Upper lobe of right lung (tissue), 1 donor: Measurements from ENCODE around the gene INCA1. TPM values are rescaled to one million over a fixed set of nuclear protein-coding genes. Genes with fewer than 3 reads are reported as not detected.
A peak's percentile ranks its signal among the peaks of the same experiment; 100 is the strongest.

Source experiments
- ATAC-seq: fragments of 200-7000 bp; cut with Tn5 transposase; one replicate; pipeline ENCODE4 v1.9.1; 2020; ENCODE audit warnings: mild to moderate bottlenecking, moderate library complexity
- DNase-seq: peaks from one replicate; pipeline ENCODE4 v3.0.0-alpha.2; 2020
- H3K27ac ChIP-seq: fragments of 200-600 bp; one replicate; pipeline ENCODE4 v1.8.0; 2022
- H3K27me3 ChIP-seq: fragments of 200-600 bp; one replicate; pipeline ENCODE4 v1.8.0; 2022; ENCODE audit warnings: mild to moderate bottlenecking
- H3K36me3 ChIP-seq: fragments of 200-600 bp; one replicate; pipeline ENCODE4 v1.8.0; 2022
- H3K4me1 ChIP-seq: fragments of 200-600 bp; one replicate; pipeline ENCODE4 v1.8.0; 2022
- H3K4me3 ChIP-seq: fragments of 200-600 bp; one replicate; pipeline ENCODE4 v1.8.0; 2022; ENCODE audit warnings: mild to moderate bottlenecking
- H3K9me3 ChIP-seq: fragments of 200-600 bp; one replicate; pipeline ENCODE4 v1.8.0; 2022
- intact Hi-C: fragments of 100-400 bp; cut with DNase I; formaldehyde crosslinking; loops from one replicate; pipeline ENCODE4 v1.11.0; 2022
- total RNA-seq: library from RNA; stranded (reverse); fragmentation: NEBNext Ultra II Directional; extraction: Animal tissue kit (Norgen Biotek cat#: 25700); gene quantifications from one replicate; pipeline ENCODE4 v1.2.1, GENCODE V29; 2021
- TF ChIP-seq, protein P1 (sequence below): fragments of 200-600 bp; IDR thresholded peaks from one replicate; pipeline ENCODE4 v1.8.0; 2022; ENCODE audit warnings: antibody characterized with exemption
- donor health status: DM: no; HTN: yes; CAD: no; lungs with severe emphysema.

Gene INCA1
- total RNA-seq, 1 donor from 2014 or later, result 4.5 TPM

DNA sequence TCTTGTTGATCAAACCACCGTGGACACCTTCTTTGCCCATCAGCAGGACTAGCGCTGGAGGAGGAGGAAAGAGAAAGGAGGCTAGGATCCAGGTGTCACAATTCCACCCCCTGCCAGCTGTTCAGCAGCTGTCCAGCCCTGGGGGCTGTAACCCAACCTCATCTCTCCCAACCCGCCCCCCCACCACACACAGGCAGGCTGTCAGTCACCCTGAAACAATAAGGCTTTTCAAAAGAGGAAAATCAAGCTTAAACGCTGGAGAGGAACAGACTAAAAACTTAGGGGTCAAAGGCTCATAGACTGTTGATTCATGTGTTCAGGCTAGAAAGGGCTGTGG, 51.4 kb downstream of the INCA1 start:
- Histone ChIP-seq H3K27me3 (no peaks in the 10 kb centered on the region), H3K4me1 (peaks cover 66% of the 10 kb centered on the region), H3K4me3 (peak overlapping the region; percentile 99), H3K9me3 (no peaks in the 10 kb centered on the region), H3K36me3 (peaks cover 49% of the 10 kb centered on the region), H3K27ac (peak overlapping the region; percentile 97)
- intact Hi-C loops, result no loop called here
- no peak for ATAC-seq
- no peak for DNase-seq
- TF ChIP-seq, protein P1, sequence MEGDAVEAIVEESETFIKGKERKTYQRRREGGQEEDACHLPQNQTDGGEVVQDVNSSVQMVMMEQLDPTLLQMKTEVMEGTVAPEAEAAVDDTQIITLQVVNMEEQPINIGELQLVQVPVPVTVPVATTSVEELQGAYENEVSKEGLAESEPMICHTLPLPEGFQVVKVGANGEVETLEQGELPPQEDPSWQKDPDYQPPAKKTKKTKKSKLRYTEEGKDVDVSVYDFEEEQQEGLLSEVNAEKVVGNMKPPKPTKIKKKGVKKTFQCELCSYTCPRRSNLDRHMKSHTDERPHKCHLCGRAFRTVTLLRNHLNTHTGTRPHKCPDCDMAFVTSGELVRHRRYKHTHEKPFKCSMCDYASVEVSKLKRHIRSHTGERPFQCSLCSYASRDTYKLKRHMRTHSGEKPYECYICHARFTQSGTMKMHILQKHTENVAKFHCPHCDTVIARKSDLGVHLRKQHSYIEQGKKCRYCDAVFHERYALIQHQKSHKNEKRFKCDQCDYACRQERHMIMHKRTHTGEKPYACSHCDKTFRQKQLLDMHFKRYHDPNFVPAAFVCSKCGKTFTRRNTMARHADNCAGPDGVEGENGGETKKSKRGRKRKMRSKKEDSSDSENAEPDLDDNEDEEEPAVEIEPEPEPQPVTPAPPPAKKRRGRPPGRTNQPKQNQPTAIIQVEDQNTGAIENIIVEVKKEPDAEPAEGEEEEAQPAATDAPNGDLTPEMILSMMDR, result no peak

DNA sequence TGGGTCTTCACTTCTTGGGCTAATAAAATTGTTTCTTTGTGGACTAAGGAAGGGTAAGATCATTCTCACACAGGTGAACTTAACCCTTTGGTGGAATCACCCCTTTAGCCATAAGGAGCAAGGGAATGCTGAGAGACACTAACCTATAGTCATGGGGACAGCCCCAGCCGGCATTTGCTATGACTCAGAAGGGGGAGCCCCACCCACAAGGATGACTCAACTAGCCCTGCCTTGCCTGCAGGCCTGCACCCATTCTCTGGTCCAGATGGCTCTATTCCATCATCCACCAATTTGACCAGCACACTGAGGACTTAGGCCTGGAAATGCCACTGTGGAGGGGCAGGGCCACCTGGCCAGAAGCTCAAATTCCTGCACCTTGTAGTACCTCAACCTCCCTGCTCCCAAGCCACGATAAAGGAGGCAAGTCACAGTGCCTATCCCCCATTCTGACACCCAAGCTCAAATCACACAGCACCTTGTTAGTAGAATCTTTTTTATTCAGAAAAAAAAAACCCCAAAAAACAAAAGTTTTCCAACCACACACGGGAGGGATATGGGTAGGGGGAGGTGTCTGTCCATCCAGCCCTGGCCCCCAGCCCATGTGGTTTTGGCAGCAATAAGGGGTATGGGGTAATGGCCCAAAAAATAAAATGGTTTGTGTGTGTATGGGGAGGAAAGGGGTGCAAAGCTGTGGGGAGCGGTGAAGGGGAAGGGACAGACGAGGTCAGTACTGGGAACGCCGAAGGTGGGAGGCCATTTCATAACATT, 52.0 kb downstream of the INCA1 start:
- DNase-seq, result peak; percentile 75
- intact Hi-C loops, result no loop called here
- peaks cover 49% of the 10 kb centered on the region for H3K36me3 ChIP-seq
- peak overlapping the region; percentile 99 for H3K4me3 ChIP-seq
- TF ChIP-seq, protein P1, result no peak
- H3K9me3 ChIP-seq, result no peaks in the 10 kb centered on the region
- H3K27me3 ChIP-seq, result no peaks in the 10 kb centered on the region
- H3K27ac ChIP-seq, result peak overlapping the region; percentile 97
- H3K4me1 ChIP-seq, result peaks cover 63% of the 10 kb centered on the region
- ATAC-seq, result peak; percentile 5

DNA sequence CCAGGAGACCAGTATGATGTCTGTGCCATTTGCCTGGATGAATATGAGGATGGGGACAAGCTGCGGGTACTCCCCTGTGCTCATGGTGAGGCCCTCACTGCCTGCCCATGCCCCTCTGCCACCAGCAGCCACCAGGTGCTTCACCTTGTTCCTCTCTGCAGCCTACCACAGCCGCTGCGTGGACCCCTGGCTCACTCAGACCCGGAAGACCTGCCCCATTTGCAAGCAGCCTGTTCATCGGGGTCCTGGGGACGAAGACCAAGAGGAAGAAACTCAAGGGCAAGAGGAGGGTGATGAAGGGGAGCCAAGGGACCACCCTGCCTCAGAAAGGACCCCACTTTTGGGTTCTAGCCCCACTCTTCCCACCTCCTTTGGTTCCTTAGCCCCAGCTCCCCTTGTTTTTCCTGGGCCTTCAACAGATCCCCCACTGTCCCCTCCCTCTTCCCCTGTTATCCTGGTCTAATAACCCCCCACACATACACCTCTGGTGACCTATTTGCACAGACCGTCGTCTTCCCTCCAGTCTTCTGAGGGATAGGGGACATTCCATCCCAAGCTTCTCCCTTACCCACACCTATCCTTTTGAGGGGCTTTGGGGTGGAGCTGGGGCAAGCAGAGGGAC, 52.7 kb downstream of the INCA1 start:
- peak overlapping the region; percentile 97 for H3K27ac ChIP-seq
- ATAC-seq, result no peak
- no peak for DNase-seq
- no peaks in the 10 kb centered on the region for H3K27me3 ChIP-seq
- H3K4me3 ChIP-seq, result peak overlapping the region; percentile 25
- H3K9me3 ChIP-seq, result no peaks in the 10 kb centered on the region
- TF ChIP-seq, protein P1, result no peak
- H3K36me3 ChIP-seq, result peaks cover 49% of the 10 kb centered on the region
- intact Hi-C loops, result no loop called here
- peaks cover 60% of the 10 kb centered on the region for H3K4me1 ChIP-seq

DNA sequence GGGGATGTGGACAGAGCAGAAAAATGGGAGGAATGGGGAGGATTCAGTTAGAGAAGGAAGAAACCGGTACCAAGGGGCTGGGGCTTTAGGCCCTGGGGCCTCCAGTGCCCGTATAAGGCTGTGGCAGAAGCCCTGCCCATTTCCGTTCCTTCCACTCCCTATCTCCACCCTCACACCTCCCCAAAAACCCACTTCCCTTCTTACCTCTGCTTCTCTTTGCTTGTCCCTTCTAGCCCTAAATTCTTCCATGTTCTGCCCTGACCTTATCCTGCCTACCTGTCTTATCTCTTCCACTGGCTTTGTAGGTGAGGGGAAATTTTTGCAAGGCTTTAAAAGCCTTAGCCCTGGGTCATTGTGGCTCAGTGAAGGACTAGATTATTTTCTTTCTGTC, 53.2 kb downstream of the INCA1 start:
- Histone ChIP-seq H3K4me3 (peak overlapping the region; percentile 25), H3K36me3 (peaks cover 49% of the 10 kb centered on the region), H3K4me1 (peaks cover 60% of the 10 kb centered on the region), H3K9me3 (no peaks in the 10 kb centered on the region), H3K27me3 (no peaks in the 10 kb centered on the region), H3K27ac (peak overlapping the region; percentile 97)
- intact Hi-C loops, result no loop called here
- TF ChIP-seq, protein P1, result no peak
- ATAC-seq (no peak), DNase-seq (no peak)

DNA sequence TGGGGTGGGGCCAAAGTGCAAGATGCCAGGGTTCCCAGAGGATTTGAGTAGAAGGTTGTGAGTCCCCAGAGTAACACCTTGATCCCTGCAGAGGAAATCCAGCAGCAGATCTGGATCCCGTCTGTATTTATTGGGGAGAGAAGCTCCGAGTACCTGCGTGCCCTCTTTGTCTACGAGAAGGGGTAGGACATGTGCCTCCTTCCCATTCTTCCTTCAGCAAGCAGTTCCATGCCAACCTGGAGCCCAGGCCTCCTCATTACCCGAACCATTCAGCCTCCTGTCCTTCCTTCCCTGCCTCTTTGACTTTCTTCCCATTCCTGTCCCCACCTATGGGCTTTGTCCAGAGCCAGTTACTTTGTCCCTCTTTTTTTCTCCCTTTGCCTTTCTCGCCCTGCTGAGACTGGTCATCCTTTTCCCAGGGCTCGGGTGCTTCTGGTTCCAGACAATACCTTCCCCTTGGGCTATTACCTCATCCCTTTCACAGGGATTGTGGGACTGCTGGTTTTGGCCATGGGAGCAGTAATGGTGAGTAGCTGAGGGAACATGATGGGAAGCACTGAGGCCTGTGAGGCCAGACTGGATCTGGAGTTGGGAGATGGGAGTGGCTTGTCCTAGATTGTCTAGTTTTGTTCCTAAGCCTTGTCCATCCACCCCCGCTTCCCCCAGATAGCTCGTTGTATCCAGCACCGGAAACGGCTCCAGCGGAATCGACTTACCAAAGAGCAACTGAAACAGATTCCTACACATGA, 54.4 kb downstream of the INCA1 start:
- H3K27me3 ChIP-seq, result no peaks in the 10 kb centered on the region
- H3K4me3 ChIP-seq, result no peak overlapping the region
- TF ChIP-seq, protein P1, result no peak
- no peak overlapping the region for H3K27ac ChIP-seq
- H3K9me3 ChIP-seq, result no peaks in the 10 kb centered on the region
- ATAC-seq (no peak), DNase-seq (no peak)
- intact Hi-C loops, result no loop called here
- H3K4me1 ChIP-seq, result peaks cover 70% of the 10 kb centered on the region
- peaks cover 53% of the 10 kb centered on the region for H3K36me3 ChIP-seq
